OCI-LY7 (cell line): ENCODE results near the gene CHD5. TPM values are rescaled to one million over a fixed set of nuclear protein-coding genes. Genes with fewer than 3 reads are reported as not detected.

Source experiments
- BruUV-seq: library from RNA; stranded (reverse); fragments of 400-500 nt; replicated peaks from 2 replicates; lab custom pipeline; 2021; lab: Mats Ljungman, UMichigan
- CTCF ChIA-PET: fragments of 300-600 bp; sonication (Branson Sonifier 250); formaldehyde crosslinking; loops from one replicate; lab custom pipeline; 2022; ENCODE audit warnings: antibody characterized with exemption; ENCODE audit not compliant: unreplicated experiment; lab: Charles Lee
- POLR2A ChIA-PET: fragments of 300-600 bp; sonication (Branson Sonifier 250); formaldehyde crosslinking; loops from one replicate; lab custom pipeline; 2022; ENCODE audit warnings: antibody characterized with exemption; lab: Charles Lee
- DNase-seq: peaks from one replicate; pipeline ENCODE4 v3.0.0-alpha.2; 2015; ENCODE audit warnings: low spot score
- H2AFZ ChIP-seq: fragments of 200-600 bp; sonication (generic), shearing (Covaris generic); 2 replicates; pipeline ENCODE4 v1.6.1; 2014; ENCODE audit warnings: mild to moderate bottlenecking, antibody characterized with exemption, low read length, moderate library complexity
- H3K27ac ChIP-seq: fragments of 200-600 bp; sonication (generic); 2 replicates; pipeline ENCODE4 v1.5.1; 2014; ENCODE audit warnings: mixed run types, low read depth, mild to moderate bottlenecking, moderate library complexity, low read length, inconsistent platforms; ENCODE audit not compliant: poor library complexity, severe bottlenecking
- H3K36me3 ChIP-seq: fragments of 200-600 bp; sonication (generic); 2 replicates; pipeline ENCODE4 v1.6.1; 2014; ENCODE audit warnings: mild to moderate bottlenecking, antibody characterized with exemption, low read length, moderate library complexity, mixed read lengths; ENCODE audit not compliant: insufficient read depth
- H3K4me1 ChIP-seq: fragments of 200-600 bp; sonication (generic); 2 replicates; pipeline ENCODE4 v1.5.1; 2014; ENCODE audit warnings: mild to moderate bottlenecking, low read length; ENCODE audit not compliant: insufficient read depth, poor library complexity, severe bottlenecking
- H3K4me2 ChIP-seq: fragments of 200-600 bp; sonication (generic); 2 replicates; pipeline ENCODE4 v1.6.1; 2014; ENCODE audit warnings: mild to moderate bottlenecking, low read length
- H3K4me3 ChIP-seq: fragments of 200-600 bp; sonication (generic); 2 replicates; pipeline ENCODE4 v1.5.1; 2014; ENCODE audit warnings: mild to moderate bottlenecking, low read depth, low read length; ENCODE audit not compliant: poor library complexity, severe bottlenecking
- H3K79me2 ChIP-seq: fragments of 200-600 bp; sonication (generic); 2 replicates; pipeline ENCODE4 v1.6.1; 2016; ENCODE audit warnings: low read depth, mild to moderate bottlenecking, low read length, moderate library complexity, mixed read lengths; ENCODE audit not compliant: insufficient read depth
- H3K9me2 ChIP-seq: fragments of 200-600 bp; sonication (generic); 2 replicates; pipeline ENCODE4 v1.6.1; 2016; ENCODE audit warnings: mild to moderate bottlenecking, low read length, mixed read lengths; ENCODE audit not compliant: insufficient read depth
- H3K9me3 ChIP-seq: fragments of 200-600 bp; sonication (generic); 2 replicates; pipeline ENCODE4 v1.6.1; 2014; ENCODE audit warnings: mild to moderate bottlenecking, mixed run types, low read length, mixed read lengths
- H4K20me1 ChIP-seq: fragments of 200-600 bp; sonication (generic); 2 replicates; pipeline ENCODE4 v1.6.1; 2014; ENCODE audit warnings: mild to moderate bottlenecking, antibody characterized with exemption, low read length, moderate library complexity, mixed read lengths; ENCODE audit not compliant: insufficient read depth
- EZH2phosphoT487 ChIP-seq: fragments of 200-600 bp; sonication (generic); IDR thresholded peaks from 2 replicates; pipeline ENCODE4 v1.6.1; 2018; ENCODE audit warnings: low read depth, borderline replicate concordance, mild to moderate bottlenecking, mixed run types, antibody characterized with exemption, low read length, moderate library complexity, mixed read lengths
- intact Hi-C: fragments of 100-400 bp; cut with micrococcal nuclease; formaldehyde crosslinking; loops from one replicate; pipeline ENCODE4 v1.10.0; 2022; ENCODE audit not compliant: unreplicated experiment
- total RNA-seq, 2 experiments: library from RNA; depleted of rRNA in 1 of 2; stranded (reverse); fragments of >200 nt in 1 of 2; shearing (Covaris generic) in 1 of 2; gene quantifications; 2 replicates each; pipeline ENCODE4 v1.2.3, GENCODE V29; 2014 to 2022
- TF ChIP-seq, protein P1 (sequence below): fragments of 200-600 bp; sonication (generic); conservative IDR thresholded peaks from 2 replicates; pipeline ENCODE4 v1.5.1; 2014; ENCODE audit warnings: mild to moderate bottlenecking, antibody characterized with exemption, low read length, moderate library complexity, mixed read lengths

Gene CHD5
- total RNA-seq, 2 experiments from 2014 or later = 0.19 to 0.38 TPM

DNA sequence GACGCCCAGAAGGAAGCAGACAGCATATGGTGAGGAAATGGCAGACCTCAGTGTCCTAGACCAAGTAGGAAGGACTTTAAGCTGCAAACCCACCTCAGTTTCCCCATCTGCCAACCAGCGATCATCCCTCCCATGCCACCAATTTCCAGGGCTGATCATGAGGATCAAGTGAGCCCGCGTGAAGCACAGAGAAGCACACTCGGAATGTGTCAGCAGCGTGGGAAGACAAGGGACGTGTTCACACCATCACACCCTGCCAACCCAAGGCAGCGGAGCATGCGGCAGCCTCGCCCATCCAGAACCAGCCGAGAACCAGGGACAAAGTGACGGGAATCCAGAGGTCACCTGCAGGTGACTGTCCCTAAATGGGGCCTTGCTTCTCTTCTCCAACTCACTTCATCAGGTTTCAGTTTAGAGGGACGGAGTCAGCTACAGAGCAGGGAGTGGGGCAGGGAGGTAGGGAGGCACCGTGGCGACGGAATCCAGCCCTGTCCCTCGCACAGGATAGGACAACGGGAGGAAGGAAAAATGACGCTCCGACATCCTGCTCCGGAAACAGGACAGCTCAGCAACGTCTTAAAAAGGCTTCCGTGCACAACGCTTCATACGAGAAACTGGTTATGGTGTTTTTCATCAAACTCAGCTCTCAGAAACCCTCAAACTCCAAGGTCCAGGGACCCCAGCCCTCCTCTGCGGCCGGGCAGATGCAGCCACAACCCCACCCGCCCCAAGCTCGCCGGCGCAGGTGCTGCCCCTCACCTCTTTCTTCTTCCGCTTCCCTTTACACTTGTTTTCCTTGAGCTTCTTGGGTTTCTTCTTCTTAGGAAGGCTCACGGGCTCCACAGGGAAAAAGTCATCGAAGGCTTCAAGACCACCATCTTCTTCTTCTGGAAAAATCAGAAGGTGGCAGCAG is 12.5 kb downstream of the CHD5 start:
- TF ChIP-seq EZH2phosphoT487 = no peak
- TF ChIP-seq, protein P1, sequence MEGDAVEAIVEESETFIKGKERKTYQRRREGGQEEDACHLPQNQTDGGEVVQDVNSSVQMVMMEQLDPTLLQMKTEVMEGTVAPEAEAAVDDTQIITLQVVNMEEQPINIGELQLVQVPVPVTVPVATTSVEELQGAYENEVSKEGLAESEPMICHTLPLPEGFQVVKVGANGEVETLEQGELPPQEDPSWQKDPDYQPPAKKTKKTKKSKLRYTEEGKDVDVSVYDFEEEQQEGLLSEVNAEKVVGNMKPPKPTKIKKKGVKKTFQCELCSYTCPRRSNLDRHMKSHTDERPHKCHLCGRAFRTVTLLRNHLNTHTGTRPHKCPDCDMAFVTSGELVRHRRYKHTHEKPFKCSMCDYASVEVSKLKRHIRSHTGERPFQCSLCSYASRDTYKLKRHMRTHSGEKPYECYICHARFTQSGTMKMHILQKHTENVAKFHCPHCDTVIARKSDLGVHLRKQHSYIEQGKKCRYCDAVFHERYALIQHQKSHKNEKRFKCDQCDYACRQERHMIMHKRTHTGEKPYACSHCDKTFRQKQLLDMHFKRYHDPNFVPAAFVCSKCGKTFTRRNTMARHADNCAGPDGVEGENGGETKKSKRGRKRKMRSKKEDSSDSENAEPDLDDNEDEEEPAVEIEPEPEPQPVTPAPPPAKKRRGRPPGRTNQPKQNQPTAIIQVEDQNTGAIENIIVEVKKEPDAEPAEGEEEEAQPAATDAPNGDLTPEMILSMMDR = no peak
- POLR2A ChIA-PET = interaction anchor here (1.1 kb wide), 1 partner anchor 24 kb away, joined by 3 read pairs; no protein-coding TSS in a partner anchor
- no peak for DNase-seq
- Histone ChIP-seq H3K27ac (no peak overlapping the region), H3K79me2 (no peaks in the 10 kb centered on the region), H3K4me3 (no peak overlapping the region), H4K20me1 (no peaks in the 10 kb centered on the region), H3K9me3 (no peaks in the 10 kb centered on the region), H3K4me1 (peaks cover 8% of the 10 kb centered on the region), H3K9me2 (no peaks in the 10 kb centered on the region), H2AFZ (no peak overlapping the region), H3K4me2 (no peak overlapping the region), H3K36me3 (no peaks in the 10 kb centered on the region)
- BruUV-seq = no TSS peak
- intact Hi-C loops = no loop called here
- CTCF ChIA-PET = interaction anchor here (0.6 kb wide), 1 partner anchor 1809 kb away, joined by 4 read pairs; no protein-coding TSS in a partner anchor

DNA sequence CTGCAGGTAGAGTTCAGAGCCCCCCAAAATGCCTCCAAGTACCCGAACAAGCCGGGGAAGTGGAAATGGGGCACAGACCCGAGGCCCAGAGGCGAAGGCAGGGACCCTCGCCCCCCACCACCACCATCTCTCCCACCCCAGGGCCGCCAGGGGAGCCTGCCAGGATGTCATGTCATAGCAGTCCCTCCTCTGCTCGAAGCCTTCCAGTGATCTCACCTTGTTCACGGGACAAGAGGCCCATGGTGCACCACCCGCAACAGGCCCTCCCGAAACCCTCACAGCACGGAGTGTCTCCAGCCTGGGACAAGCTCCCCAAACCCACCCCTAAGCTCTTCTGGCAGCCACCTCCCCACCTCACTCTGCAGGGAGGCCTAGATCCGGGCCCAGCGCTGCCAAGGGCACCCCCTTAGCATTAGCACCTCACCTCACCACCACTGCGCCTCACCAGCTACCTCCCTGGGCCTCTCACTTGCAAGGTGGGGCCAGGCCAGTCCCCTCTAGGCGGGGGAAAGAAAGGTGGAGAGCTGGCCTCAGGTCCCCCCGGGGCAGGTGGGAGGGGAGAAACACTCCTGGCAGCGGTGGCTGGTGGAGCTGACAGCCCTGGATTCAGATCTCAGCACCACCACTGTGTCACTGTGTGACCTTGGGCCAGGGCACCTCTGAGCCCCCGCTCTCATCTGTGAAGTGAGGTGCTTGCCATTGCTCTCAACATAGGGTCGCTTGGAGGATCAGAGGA is 13.3 kb downstream of the CHD5 start:
- CTCF ChIA-PET = interaction anchor here (0.6 kb wide), 1 partner anchor 1810 kb away, joined by 4 read pairs; no protein-coding TSS in a partner anchor
- H2AFZ ChIP-seq = no peak overlapping the region
- no peaks in the 10 kb centered on the region for H3K9me2 ChIP-seq
- no peaks in the 10 kb centered on the region for H3K36me3 ChIP-seq
- no peak overlapping the region for H3K4me3 ChIP-seq
- no peak overlapping the region for H3K27ac ChIP-seq
- no peaks in the 10 kb centered on the region for H3K9me3 ChIP-seq
- no peaks in the 10 kb centered on the region for H3K79me2 ChIP-seq
- no peak overlapping the region for H3K4me2 ChIP-seq
- peaks cover 8% of the 10 kb centered on the region for H3K4me1 ChIP-seq
- DNase-seq = no peak
- intact Hi-C loops = no loop called here
- H4K20me1 ChIP-seq = no peaks in the 10 kb centered on the region
- TF ChIP-seq, protein P1 = no peak
- TF ChIP-seq EZH2phosphoT487 = no peak
- POLR2A ChIA-PET = interaction anchor here (1.1 kb wide), 1 partner anchor 25 kb away, joined by 3 read pairs; no protein-coding TSS in a partner anchor
- BruUV-seq = no TSS peak
